ENCODE measurements around the gene NSUN7. TPM values are rescaled to one million over a fixed set of nuclear protein-coding genes. Genes with fewer than 3 reads are reported as not detected.

The NSUN7 gene
- total and polyA plus RNA-seq, 10 donors, result 0.38 to 8.1 (median 3.0) TPM

- 75 to 85% (median 78%) methylated on average over 10 of the region's 10 CpGs for WGBS, 5 donors
Observed at GRCh38 chr4:40840255-40840984, 90.7 kb downstream of the NSUN7 start.

GRCh38 chr4:40840985-40841571 is 91.3 kb downstream of the NSUN7 start:
- Histone ChIP-seq H3K9me3 (no peaks in the 10 kb centered on the region), H3K4me3 (no peak overlapping the region), H3K27me3 (replicated peaks in 1 of 7) (no peaks in the 10 kb centered on the region), H3K36me3 (peaks cover 0 to 5% (median 0%) of the 10 kb centered on the region in 6 donors), H3K27ac (peak overlapping the region in 3 of 8 donors; percentile 25 to 40 (median 36)), H3K4me1 (peaks cover 0 to 46% (median 17%) of the 10 kb centered on the region in 6 donors)
- TF ChIP-seq POLR2A (IDR thresholded peaks at IDR 0.05) (no peak), POLR2AphosphoS5 (IDR thresholded peaks at IDR 0.05) (peak in 1 of 3 donors; percentile 26)
- TF ChIP-seq, protein P1, sequence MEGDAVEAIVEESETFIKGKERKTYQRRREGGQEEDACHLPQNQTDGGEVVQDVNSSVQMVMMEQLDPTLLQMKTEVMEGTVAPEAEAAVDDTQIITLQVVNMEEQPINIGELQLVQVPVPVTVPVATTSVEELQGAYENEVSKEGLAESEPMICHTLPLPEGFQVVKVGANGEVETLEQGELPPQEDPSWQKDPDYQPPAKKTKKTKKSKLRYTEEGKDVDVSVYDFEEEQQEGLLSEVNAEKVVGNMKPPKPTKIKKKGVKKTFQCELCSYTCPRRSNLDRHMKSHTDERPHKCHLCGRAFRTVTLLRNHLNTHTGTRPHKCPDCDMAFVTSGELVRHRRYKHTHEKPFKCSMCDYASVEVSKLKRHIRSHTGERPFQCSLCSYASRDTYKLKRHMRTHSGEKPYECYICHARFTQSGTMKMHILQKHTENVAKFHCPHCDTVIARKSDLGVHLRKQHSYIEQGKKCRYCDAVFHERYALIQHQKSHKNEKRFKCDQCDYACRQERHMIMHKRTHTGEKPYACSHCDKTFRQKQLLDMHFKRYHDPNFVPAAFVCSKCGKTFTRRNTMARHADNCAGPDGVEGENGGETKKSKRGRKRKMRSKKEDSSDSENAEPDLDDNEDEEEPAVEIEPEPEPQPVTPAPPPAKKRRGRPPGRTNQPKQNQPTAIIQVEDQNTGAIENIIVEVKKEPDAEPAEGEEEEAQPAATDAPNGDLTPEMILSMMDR (IDR thresholded peaks at IDR 0.05 in 8 of 11, conservative IDR thresholded peaks at IDR 0.05 in 3 of 11), result peak; percentile 44 to 84 (median 70)
- 69 to 76% (median 75%) methylated on average over 7 of the region's 7 CpGs for WGBS, 5 donors
- peak; percentile 90 for DNase-seq
- intact Hi-C loops (cut with DNase I; ENCODE audit: low total_unique reads), result no loop called here

More at GRCh38 chr4:40840255-40840984, 90.7 kb downstream of the NSUN7 start:
- DNase-seq, result no peak
- intact Hi-C loops (cut with DNase I; ENCODE audit: low total_unique reads), result no loop called here
- H3K27ac ChIP-seq, result peak overlapping the region in 3 of 8 donors; percentile 25 to 40 (median 36)
- peaks cover 0 to 11% (median 0%) of the 10 kb centered on the region in 6 donors for H3K36me3 ChIP-seq
- H3K27me3 ChIP-seq (replicated peaks in 1 of 7), result no peaks in the 10 kb centered on the region
- TF ChIP-seq POLR2A (IDR thresholded peaks at IDR 0.05), result no peak
- no peak for TF ChIP-seq POLR2AphosphoS5 (IDR thresholded peaks at IDR 0.05)
- TF ChIP-seq, protein P1 (IDR thresholded peaks at IDR 0.05 in 8 of 11, conservative IDR thresholded peaks at IDR 0.05 in 3 of 11), result no peak
- no peak overlapping the region for H3K4me3 ChIP-seq
- no peaks in the 10 kb centered on the region for H3K9me3 ChIP-seq
- H3K4me1 ChIP-seq, result peaks cover 0 to 46% (median 17%) of the 10 kb centered on the region in 6 donors

- 78 to 87% (median 85%) methylated on average over 13 of the region's 13 CpGs for WGBS, 5 donors
- Histone ChIP-seq H3K27ac (no peak overlapping the region), H3K4me1 (peaks cover 0 to 46% (median 17%) of the 10 kb centered on the region in 6 donors), H3K36me3 (peaks cover 0 to under 1% (median 0%) of the 10 kb centered on the region in 6 donors), H3K4me3 (no peak overlapping the region), H3K27me3 (replicated peaks in 1 of 7) (no peaks in the 10 kb centered on the region), H3K9me3 (no peaks in the 10 kb centered on the region)
- no peak for DNase-seq
- intact Hi-C loops (cut with DNase I; ENCODE audit: low total_unique reads), result no loop called here
- TF ChIP-seq POLR2AphosphoS5 (IDR thresholded peaks at IDR 0.05) (no peak), POLR2A (IDR thresholded peaks at IDR 0.05) (no peak)
- TF ChIP-seq, protein P1 (IDR thresholded peaks at IDR 0.05 in 8 of 11, conservative IDR thresholded peaks at IDR 0.05 in 3 of 11), result no peak
Observed at GRCh38 chr4:40842318-40842717, 92.6 kb downstream of the NSUN7 start.

Data from spleen (tissue), 11 donors.